HepG2 (cell line): ENCODE data around the gene CCDC34. TPM values are rescaled to one million over a fixed set of nuclear protein-coding genes. Genes with fewer than 3 reads are reported as not detected.

Source experiments
- EHMT2 ChIP-seq: fragments of 200-600 bp; sonication (generic); IDR thresholded peaks from 2 replicates; pipeline ENCODE4 v1.7.0; 2017; ENCODE audit warnings: antibody characterized with exemption, low read depth, low read length, borderline replicate concordance
- MIXL1 ChIP-seq: IDR thresholded peaks from 2 replicates; pipeline ENCODE4 v1.6.1; 2016
- NFATC3 ChIP-seq: sonication (generic); formaldehyde crosslinking; IDR thresholded peaks from 2 replicates; pipeline ENCODE4 v1.5.1; 2020; ENCODE audit warnings: mild to moderate bottlenecking, missing genetic modification reagents
- PCBP2 ChIP-seq: fragments of 200-400 bp; formaldehyde crosslinking; optimal IDR thresholded peaks from 2 replicates; pipeline ENCODE3; 2018; ENCODE audit warnings: low read length, low read depth; ENCODE audit not compliant: poor library complexity, severe bottlenecking
- RAD51 ChIP-seq: fragments of 450-650 bp; IDR thresholded peaks from 2 replicates; pipeline ENCODE4 v1.6.1; 2016; ENCODE audit warnings: borderline replicate concordance
- SIX1 ChIP-seq: sonication (generic); formaldehyde crosslinking; IDR thresholded peaks from 2 replicates; pipeline ENCODE4 v1.4.0; 2020; ENCODE audit warnings: missing genetic modification reagents, borderline replicate concordance
- SP2 ChIP-seq: sonication (generic); formaldehyde crosslinking; IDR thresholded peaks from 2 replicates; pipeline ENCODE4 v1.5.1; 2020; ENCODE audit warnings: mild to moderate bottlenecking, missing genetic modification reagents
- TCF7 ChIP-seq: sonication (generic); IDR thresholded peaks from 2 replicates; pipeline ENCODE4 v1.6.1; 2016; ENCODE audit warnings: antibody characterized with exemption, low read depth
- ZFX ChIP-seq: sonication (generic); formaldehyde crosslinking; IDR thresholded peaks from 2 replicates; pipeline ENCODE4 v1.4.0; 2020; ENCODE audit warnings: mild to moderate bottlenecking, low read depth, missing genetic modification reagents, moderate library complexity
- ZMYM2 ChIP-seq: sonication (generic); formaldehyde crosslinking; IDR thresholded peaks from 2 replicates; pipeline ENCODE4 v1.8.0; 2022; ENCODE audit warnings: mild to moderate bottlenecking, missing genetic modification reagents
- ZNF263 ChIP-seq: sonication (generic); formaldehyde crosslinking; IDR thresholded peaks from 2 replicates; pipeline ENCODE4 v1.4.0; 2020; ENCODE audit warnings: missing genetic modification reagents
- ZNF543 ChIP-seq: sonication (generic); formaldehyde crosslinking; IDR thresholded peaks from 2 replicates; pipeline ENCODE4 v1.4.0; 2020; ENCODE audit warnings: mild to moderate bottlenecking, missing genetic modification reagents
- ZNF557 ChIP-seq: sonication (generic); formaldehyde crosslinking; IDR thresholded peaks from 2 replicates; pipeline ENCODE4 v1.4.0; 2020; ENCODE audit warnings: missing genetic modification reagents
- ZNF564 ChIP-seq: sonication (generic); formaldehyde crosslinking; IDR thresholded peaks from 2 replicates; pipeline ENCODE4 v1.8.1; 2023; ENCODE audit warnings: mild to moderate bottlenecking, missing genetic modification reagents
- polyA plus RNA-seq, 8 experiments: library from polyadenylated mRNA; depleted of rRNA in 3 of 8; stranded (reverse) in 7 of 8; unstranded in 1 of 8; fragments of >200 nt; fragmentation: Illumina TruSeq in 4 of 8; extraction: Trizol in 4 of 8; gene quantifications; 2 replicates each; pipeline versions ENCODE4 v1.2.1 to v1.2.3, GENCODE V29; 2011 to 2016; ENCODE audit warnings: low read depth in 4 of 8, missing spikeins in 1 of 8, mixed read lengths in 1 of 8; ENCODE audit not compliant: insufficient read depth in 1 of 8
- total RNA-seq, 5 experiments: library from RNA; depleted of rRNA; stranded (reverse); fragments of >200 nt; fragmentation: Illumina TruSeq; extraction: Trizol; gene quantifications; 2 replicates each; pipeline ENCODE4 v1.2.3, GENCODE V29; 2016; ENCODE audit warnings: low read depth in 1 of 5
- TF ChIP-seq, protein P1 (sequence below): IDR thresholded peaks from 2 replicates; pipeline ENCODE4 v1.6.1; 2016; ENCODE audit warnings: low read depth
- TF ChIP-seq, protein P2 (sequence below): sonication (generic); formaldehyde crosslinking; IDR thresholded peaks from 2 replicates; pipeline ENCODE4 v1.4.0; 2020; ENCODE audit warnings: missing genetic modification reagents
- TF ChIP-seq, protein P3 (sequence below): IDR thresholded peaks from 2 replicates; pipeline ENCODE4 v1.6.1; 2012; ENCODE audit warnings: inconsistent platforms
- TF ChIP-seq, protein P4 (sequence below): sonication (generic); formaldehyde crosslinking; IDR thresholded peaks from 2 replicates; pipeline ENCODE4 v1.5.1; 2020; ENCODE audit warnings: mild to moderate bottlenecking, missing genetic modification reagents, moderate library complexity
- TF ChIP-seq, protein P5 (sequence below), 2 experiments: fragments of 450-650 bp in 1 of 2; sonication (generic) in 1 of 2; formaldehyde crosslinking; IDR thresholded peaks; 2 replicates each; pipeline versions ENCODE4 v1.5.0 to v1.8.0; 2020 to 2022; ENCODE audit warnings: mild to moderate bottlenecking in 1 of 2, missing genetic modification reagents in 1 of 2

The CCDC34 gene
- total and polyA plus RNA-seq, 2 of the 13 experiments (the other 11 are each of a cell fraction or from before 2014, with no cell fraction given) = 7.6 to 34.3 TPM

DNA sequence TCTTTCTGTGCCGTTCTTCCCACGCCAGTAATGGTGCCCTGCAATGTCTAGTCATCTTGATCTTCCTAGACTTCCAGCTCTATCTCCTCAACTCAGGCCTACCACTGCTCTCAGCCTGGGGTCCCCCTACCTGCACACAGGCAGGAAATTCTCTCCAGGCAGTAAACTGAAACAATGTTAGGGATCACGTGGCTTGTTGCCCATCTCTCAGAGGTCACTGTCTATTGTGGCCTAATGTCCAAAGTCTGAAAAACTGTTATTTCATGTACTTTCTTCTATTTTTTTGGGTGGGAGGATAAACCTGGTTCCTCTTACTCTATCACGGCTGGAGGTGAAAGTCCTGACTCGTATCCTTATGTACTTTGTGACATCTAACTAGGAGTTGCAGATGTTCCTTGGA is 59.1 kb downstream of the CCDC34 start (continued):
- TF ChIP-seq, protein P1, sequence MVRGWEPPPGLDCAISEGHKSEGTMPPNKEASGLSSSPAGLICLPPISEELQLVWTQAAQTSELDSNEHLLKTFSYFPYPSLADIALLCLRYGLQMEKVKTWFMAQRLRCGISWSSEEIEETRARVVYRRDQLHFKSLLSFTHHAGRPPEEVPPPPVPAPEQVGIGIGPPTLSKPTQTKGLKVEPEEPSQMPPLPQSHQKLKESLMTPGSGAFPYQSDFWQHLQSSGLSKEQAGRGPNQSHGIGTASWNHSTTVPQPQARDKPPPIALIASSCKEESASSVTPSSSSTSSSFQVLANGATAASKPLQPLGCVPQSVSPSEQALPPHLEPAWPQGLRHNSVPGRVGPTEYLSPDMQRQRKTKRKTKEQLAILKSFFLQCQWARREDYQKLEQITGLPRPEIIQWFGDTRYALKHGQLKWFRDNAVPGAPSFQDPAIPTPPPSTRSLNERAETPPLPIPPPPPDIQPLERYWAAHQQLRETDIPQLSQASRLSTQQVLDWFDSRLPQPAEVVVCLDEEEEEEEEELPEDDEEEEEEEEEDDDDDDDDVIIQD (CRISPR knock-in tag) = peak; percentile 70; the same call in 1 of the 2 replicates
- TF ChIP-seq ZMYM2 (CRISPR knock-in tag) (peak; percentile 24; the same call in 1 of the 2 replicates), NFATC3 (CRISPR knock-in tag) (no peak), RAD51 (peak; percentile 17; the same call in 1 of the 2 replicates), SIX1 (CRISPR knock-in tag) (no peak), ZNF564 (no peak), EHMT2 (no peak; the same call in 1 of the 2 replicates), ZNF263 (CRISPR knock-in tag) (no peak), MIXL1 (CRISPR knock-in tag) (no peak), ZNF557 (CRISPR knock-in tag) (no peak), TCF7 (no peak), PCBP2 (no peak), SP2 (CRISPR knock-in tag) (no peak), ZFX (CRISPR knock-in tag) (peak; percentile 33; the same call in 1 of the 2 replicates), ZNF543 (no peak)
- TF ChIP-seq, protein P2, sequence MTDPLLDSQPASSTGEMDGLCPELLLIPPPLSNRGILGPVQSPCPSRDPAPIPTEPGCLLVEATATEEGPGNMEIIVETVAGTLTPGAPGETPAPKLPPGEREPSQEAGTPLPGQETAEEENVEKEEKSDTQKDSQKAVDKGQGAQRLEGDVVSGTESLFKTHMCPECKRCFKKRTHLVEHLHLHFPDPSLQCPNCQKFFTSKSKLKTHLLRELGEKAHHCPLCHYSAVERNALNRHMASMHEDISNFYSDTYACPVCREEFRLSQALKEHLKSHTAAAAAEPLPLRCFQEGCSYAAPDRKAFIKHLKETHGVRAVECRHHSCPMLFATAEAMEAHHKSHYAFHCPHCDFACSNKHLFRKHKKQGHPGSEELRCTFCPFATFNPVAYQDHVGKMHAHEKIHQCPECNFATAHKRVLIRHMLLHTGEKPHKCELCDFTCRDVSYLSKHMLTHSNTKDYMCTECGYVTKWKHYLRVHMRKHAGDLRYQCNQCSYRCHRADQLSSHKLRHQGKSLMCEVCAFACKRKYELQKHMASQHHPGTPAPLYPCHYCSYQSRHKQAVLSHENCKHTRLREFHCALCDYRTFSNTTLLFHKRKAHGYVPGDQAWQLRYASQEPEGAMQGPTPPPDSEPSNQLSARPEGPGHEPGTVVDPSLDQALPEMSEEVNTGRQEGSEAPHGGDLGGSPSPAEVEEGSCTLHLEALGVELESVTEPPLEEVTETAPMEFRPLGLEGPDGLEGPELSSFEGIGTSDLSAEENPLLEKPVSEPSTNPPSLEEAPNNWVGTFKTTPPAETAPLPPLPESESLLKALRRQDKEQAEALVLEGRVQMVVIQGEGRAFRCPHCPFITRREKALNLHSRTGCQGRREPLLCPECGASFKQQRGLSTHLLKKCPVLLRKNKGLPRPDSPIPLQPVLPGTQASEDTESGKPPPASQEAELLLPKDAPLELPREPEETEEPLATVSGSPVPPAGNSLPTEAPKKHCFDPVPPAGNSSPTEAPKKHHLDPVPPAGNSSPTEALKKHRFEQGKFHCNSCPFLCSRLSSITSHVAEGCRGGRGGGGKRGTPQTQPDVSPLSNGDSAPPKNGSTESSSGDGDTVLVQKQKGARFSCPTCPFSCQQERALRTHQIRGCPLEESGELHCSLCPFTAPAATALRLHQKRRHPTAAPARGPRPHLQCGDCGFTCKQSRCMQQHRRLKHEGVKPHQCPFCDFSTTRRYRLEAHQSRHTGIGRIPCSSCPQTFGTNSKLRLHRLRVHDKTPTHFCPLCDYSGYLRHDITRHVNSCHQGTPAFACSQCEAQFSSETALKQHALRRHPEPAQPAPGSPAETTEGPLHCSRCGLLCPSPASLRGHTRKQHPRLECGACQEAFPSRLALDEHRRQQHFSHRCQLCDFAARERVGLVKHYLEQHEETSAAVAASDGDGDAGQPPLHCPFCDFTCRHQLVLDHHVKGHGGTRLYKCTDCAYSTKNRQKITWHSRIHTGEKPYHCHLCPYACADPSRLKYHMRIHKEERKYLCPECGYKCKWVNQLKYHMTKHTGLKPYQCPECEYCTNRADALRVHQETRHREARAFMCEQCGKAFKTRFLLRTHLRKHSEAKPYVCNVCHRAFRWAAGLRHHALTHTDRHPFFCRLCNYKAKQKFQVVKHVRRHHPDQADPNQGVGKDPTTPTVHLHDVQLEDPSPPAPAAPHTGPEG (CRISPR knock-in tag) = no peak
- TF ChIP-seq, protein P3, sequence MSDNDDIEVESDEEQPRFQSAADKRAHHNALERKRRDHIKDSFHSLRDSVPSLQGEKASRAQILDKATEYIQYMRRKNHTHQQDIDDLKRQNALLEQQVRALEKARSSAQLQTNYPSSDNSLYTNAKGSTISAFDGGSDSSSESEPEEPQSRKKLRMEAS = no peak
- TF ChIP-seq, protein P4, sequence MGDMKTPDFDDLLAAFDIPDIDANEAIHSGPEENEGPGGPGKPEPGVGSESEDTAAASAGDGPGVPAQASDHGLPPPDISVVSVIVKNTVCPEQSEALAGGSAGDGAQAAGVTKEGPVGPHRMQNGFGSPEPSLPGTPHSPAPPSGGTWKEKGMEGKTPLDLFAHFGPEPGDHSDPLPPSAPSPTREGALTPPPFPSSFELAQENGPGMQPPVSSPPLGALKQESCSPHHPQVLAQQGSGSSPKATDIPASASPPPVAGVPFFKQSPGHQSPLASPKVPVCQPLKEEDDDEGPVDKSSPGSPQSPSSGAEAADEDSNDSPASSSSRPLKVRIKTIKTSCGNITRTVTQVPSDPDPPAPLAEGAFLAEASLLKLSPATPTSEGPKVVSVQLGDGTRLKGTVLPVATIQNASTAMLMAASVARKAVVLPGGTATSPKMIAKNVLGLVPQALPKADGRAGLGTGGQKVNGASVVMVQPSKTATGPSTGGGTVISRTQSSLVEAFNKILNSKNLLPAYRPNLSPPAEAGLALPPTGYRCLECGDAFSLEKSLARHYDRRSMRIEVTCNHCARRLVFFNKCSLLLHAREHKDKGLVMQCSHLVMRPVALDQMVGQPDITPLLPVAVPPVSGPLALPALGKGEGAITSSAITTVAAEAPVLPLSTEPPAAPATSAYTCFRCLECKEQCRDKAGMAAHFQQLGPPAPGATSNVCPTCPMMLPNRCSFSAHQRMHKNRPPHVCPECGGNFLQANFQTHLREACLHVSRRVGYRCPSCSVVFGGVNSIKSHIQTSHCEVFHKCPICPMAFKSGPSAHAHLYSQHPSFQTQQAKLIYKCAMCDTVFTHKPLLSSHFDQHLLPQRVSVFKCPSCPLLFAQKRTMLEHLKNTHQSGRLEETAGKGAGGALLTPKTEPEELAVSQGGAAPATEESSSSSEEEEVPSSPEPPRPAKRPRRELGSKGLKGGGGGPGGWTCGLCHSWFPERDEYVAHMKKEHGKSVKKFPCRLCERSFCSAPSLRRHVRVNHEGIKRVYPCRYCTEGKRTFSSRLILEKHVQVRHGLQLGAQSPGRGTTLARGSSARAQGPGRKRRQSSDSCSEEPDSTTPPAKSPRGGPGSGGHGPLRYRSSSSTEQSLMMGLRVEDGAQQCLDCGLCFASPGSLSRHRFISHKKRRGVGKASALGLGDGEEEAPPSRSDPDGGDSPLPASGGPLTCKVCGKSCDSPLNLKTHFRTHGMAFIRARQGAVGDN = no peak
- TF ChIP-seq, protein P5, sequence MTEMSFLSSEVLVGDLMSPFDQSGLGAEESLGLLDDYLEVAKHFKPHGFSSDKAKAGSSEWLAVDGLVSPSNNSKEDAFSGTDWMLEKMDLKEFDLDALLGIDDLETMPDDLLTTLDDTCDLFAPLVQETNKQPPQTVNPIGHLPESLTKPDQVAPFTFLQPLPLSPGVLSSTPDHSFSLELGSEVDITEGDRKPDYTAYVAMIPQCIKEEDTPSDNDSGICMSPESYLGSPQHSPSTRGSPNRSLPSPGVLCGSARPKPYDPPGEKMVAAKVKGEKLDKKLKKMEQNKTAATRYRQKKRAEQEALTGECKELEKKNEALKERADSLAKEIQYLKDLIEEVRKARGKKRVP (CRISPR knock-in tag; IDR thresholded peaks at IDR 0.05) = no peak
